GM23338 (cell line): ENCODE data around the gene RXRG. TPM values are rescaled to one million over a fixed set of nuclear protein-coding genes. Genes with fewer than 3 reads are reported as not detected.

Source experiments
- ATAC-seq: fragments of 200-7000 bp; cut with Tn5 transposase; 3 replicates; pipeline ENCODE4 v1.9.1; 2020
- DNase-seq: peaks from one replicate; pipeline ENCODE4 v3.0.0-alpha.2; 2015; ENCODE audit warnings: low spot score
- H2AFZ ChIP-seq: fragments of 200-600 bp; sonication (generic); 2 replicates; pipeline ENCODE4 v1.8.0; 2016; ENCODE audit warnings: antibody characterized with exemption, mild to moderate bottlenecking, moderate library complexity
- H3F3A ChIP-seq: fragments of 200-600 bp; sonication (generic); replicated peaks from 2 replicates; pipeline ENCODE4 v1.8.0; 2017; ENCODE audit warnings: antibody characterized with exemption, mixed run types, low read depth
- H3K27ac ChIP-seq: fragments of 200-600 bp; sonication (generic); 2 replicates; pipeline ENCODE4 v1.6.1; 2016; ENCODE audit warnings: low read depth
- H3K27me3 ChIP-seq: fragments of 200-600 bp; sonication (generic); 2 replicates; pipeline ENCODE4 v1.8.0; 2016; ENCODE audit warnings: mild to moderate bottlenecking, mixed run types, moderate library complexity; ENCODE audit not compliant: insufficient read depth
- H3K36me3 ChIP-seq: fragments of 200-600 bp; sonication (generic); 2 replicates; pipeline ENCODE4 v1.8.0; 2016; ENCODE audit warnings: mild to moderate bottlenecking; ENCODE audit not compliant: insufficient read depth
- H3K4me1 ChIP-seq: fragments of 200-600 bp; sonication (generic); 2 replicates; pipeline ENCODE4 v1.8.0; 2016; ENCODE audit warnings: mild to moderate bottlenecking, moderate library complexity; ENCODE audit not compliant: insufficient read depth
- H3K4me2 ChIP-seq: fragments of 200-600 bp; sonication (generic); 2 replicates; pipeline ENCODE4 v1.7.1; 2017; ENCODE audit warnings: mixed run types
- H3K4me3 ChIP-seq: fragments of 200-600 bp; sonication (generic); 2 replicates; pipeline ENCODE4 v1.6.1; 2016; ENCODE audit warnings: mixed run types
- H3K79me2 ChIP-seq: fragments of 200-600 bp; sonication (generic); replicated peaks from 2 replicates; pipeline ENCODE4 v1.8.0; 2017; ENCODE audit warnings: mild to moderate bottlenecking; ENCODE audit not compliant: insufficient read depth
- H3K9me2 ChIP-seq: fragments of 200-600 bp; sonication (generic); 2 replicates; pipeline ENCODE4 v1.8.0; 2017; ENCODE audit not compliant: insufficient read depth
- H4K20me1 ChIP-seq: fragments of 200-600 bp; sonication (generic); replicated peaks from 2 replicates; pipeline ENCODE4 v1.8.0; 2017; ENCODE audit warnings: mild to moderate bottlenecking; ENCODE audit not compliant: insufficient read depth
- H3K27ac Mint-ChIP-seq: 2 replicates; pipeline ENCODE4 v1.8.0; 2020; ENCODE audit warnings: inconsistent platforms, mild to moderate bottlenecking, moderate library complexity, mixed read lengths
- H3K27me3 Mint-ChIP-seq: 3 replicates; pipeline ENCODE4 v1.8.0; 2022; ENCODE audit warnings: low read depth, mild to moderate bottlenecking, moderate library complexity, mixed read lengths, inconsistent platforms; ENCODE audit not compliant: insufficient read depth, poor library complexity
- H3K36me3 Mint-ChIP-seq: 3 replicates; pipeline ENCODE4 v1.8.0; 2021; ENCODE audit warnings: low read depth, mild to moderate bottlenecking, inconsistent platforms, moderate library complexity, mixed read lengths
- H3K4me1 Mint-ChIP-seq: 3 replicates; pipeline ENCODE4 v1.8.0; 2020; ENCODE audit warnings: mild to moderate bottlenecking, inconsistent platforms, mixed read lengths
- H3K4me3 Mint-ChIP-seq: 3 replicates; pipeline ENCODE4 v1.8.0; 2021; ENCODE audit warnings: moderate library complexity, mild to moderate bottlenecking, inconsistent platforms, mixed read lengths
- H3K9me3 Mint-ChIP-seq: 3 replicates; pipeline ENCODE4 v1.8.0; 2020; ENCODE audit warnings: moderate library complexity, mild to moderate bottlenecking, inconsistent platforms, mixed read lengths
- ETS1 ChIP-seq: IDR thresholded peaks from 2 replicates; pipeline ENCODE4 v1.6.1; 2016; ENCODE audit warnings: antibody characterized with exemption
- EZH2phosphoT487 ChIP-seq: fragments of 200-600 bp; sonication (generic); IDR thresholded peaks from one replicate; pipeline ENCODE4 v1.8.1; 2018; ENCODE audit warnings: antibody characterized with exemption; ENCODE audit not compliant: unreplicated experiment
- REST ChIP-seq: IDR thresholded peaks from one replicate; pipeline ENCODE4 v1.6.1; 2018; ENCODE audit warnings: antibody characterized with exemption; ENCODE audit not compliant: unreplicated experiment
- STAT1 ChIP-seq: IDR thresholded peaks from one replicate; pipeline ENCODE4 v1.6.1; 2016; ENCODE audit warnings: antibody characterized with exemption; ENCODE audit not compliant: unreplicated experiment
- ZNF462 ChIP-seq: fragments of 250-450 bp; sonication (Bioruptor Pico); IDR thresholded peaks from 2 replicates; pipeline ENCODE4 v1.5.0; 2020; ENCODE audit warnings: mild to moderate bottlenecking, moderate library complexity
- polyA plus RNA-seq: library from polyadenylated mRNA; unstranded; fragments of >200 nt; fragmentation: Nextera tagmentation; extraction: Ambion mirVana; gene quantifications from 2 replicates; pipeline ENCODE4 v1.2.1, GENCODE V29; 2016
- total RNA-seq: library from RNA; depleted of rRNA; stranded (reverse); fragments of >200 nt; shearing (Covaris generic); gene quantifications from 2 replicates; pipeline ENCODE4 v1.2.3, GENCODE V29; 2014

Gene RXRG
- total and polyA plus RNA-seq, 2 experiments from 2014 or later = not detected

- DNase-seq (no peak), ATAC-seq (no peak)
- Mint-ChIP-seq H3K4me1 (peaks cover 12% of the 10 kb centered on the region; the same call in 2 of the 3 replicates), H3K27me3 (peaks cover 2% of the 10 kb centered on the region), H3K27ac (no peak overlapping the region), H3K4me3 (no peak overlapping the region), H3K9me3 (no peaks in the 10 kb centered on the region), H3K36me3 (no peaks in the 10 kb centered on the region)
- Histone ChIP-seq H2AFZ (no peak overlapping the region), H3K27ac (no peak overlapping the region), H3F3A (no peaks in the 10 kb centered on the region), H3K9me2 (no peaks in the 10 kb centered on the region), H3K4me3 (no peak overlapping the region), H3K4me2 (no peak overlapping the region), H3K4me1 (no peaks in the 10 kb centered on the region), H3K27me3 (no peaks in the 10 kb centered on the region), H3K79me2 (no peaks in the 10 kb centered on the region), H4K20me1 (no peaks in the 10 kb centered on the region), H3K36me3 (no peaks in the 10 kb centered on the region)
- TF ChIP-seq ETS1 (no peak), ZNF462 (CRISPR knock-in tag) (no peak), EZH2phosphoT487 (no peak), STAT1 (no peak)
These were observed 28.2 kb upstream of the RXRG start for GRCh38 chr1:165473081-165473480.

GRCh38 chr1:165468726-165469249, 23.9 kb upstream of the RXRG start:
- Histone ChIP-seq H2AFZ (no peak overlapping the region), H3K9me2 (no peaks in the 10 kb centered on the region), H3K4me3 (no peak overlapping the region), H3K79me2 (no peaks in the 10 kb centered on the region), H3K27me3 (no peaks in the 10 kb centered on the region), H3K36me3 (no peaks in the 10 kb centered on the region), H3K27ac (no peak overlapping the region), H4K20me1 (no peaks in the 10 kb centered on the region), H3F3A (no peaks in the 10 kb centered on the region), H3K4me1 (peaks cover 31% of the 10 kb centered on the region), H3K4me2 (no peak overlapping the region)
- no peak for ATAC-seq
- Mint-ChIP-seq H3K4me1 (peaks cover 33% of the 10 kb centered on the region), H3K4me3 (no peak overlapping the region), H3K36me3 (no peaks in the 10 kb centered on the region), H3K9me3 (no peaks in the 10 kb centered on the region), H3K27me3 (peaks cover 8% of the 10 kb centered on the region), H3K27ac (no peak overlapping the region)
- no peak for DNase-seq
- no peak for TF ChIP-seq REST
